SH-SY5Y (cell line): ENCODE results near the gene VWA3B.

Experiments used
- GATA2 ChIP-seq: IDR thresholded peaks from 2 replicates; pipeline ENCODE4 v1.6.1; 2011; ENCODE audit warnings: mild to moderate bottlenecking, low read depth, low read length
- GATA3 ChIP-seq: IDR thresholded peaks from 2 replicates; pipeline ENCODE4 v1.6.1; 2011; ENCODE audit warnings: low read depth, mild to moderate bottlenecking, low read length, moderate library complexity

GRCh38 chr2:98296440-98296839, 209.5 kb downstream of the VWA3B start:
- TF ChIP-seq GATA2 (peak; percentile 38; the same call in 1 of the 2 replicates), GATA3 (no peak)
